Measurements from ENCODE around the gene TTC39A.

Gene TTC39A

GRCh38 chr1:51296383-51297357 lies 33.7 kb downstream of the TTC39A start:
- peak; percentile 28 to 66 (median 55) for DNase-seq

GRCh38 chr1:51295926-51296325 lies 34.4 kb downstream of the TTC39A start:
- DNase-seq: no peak

GRCh38 chr1:51294566-51295184 lies 35.7 kb downstream of the TTC39A start:
- no peak for DNase-seq

- no peak for DNase-seq
These were observed 36.4 kb downstream of the TTC39A start for GRCh38 chr1:51293898-51294515.

- DNase-seq: no peak
These were observed 39.9 kb downstream of the TTC39A start for GRCh38 chr1:51290489-51290847.

GRCh38 chr1:51289676-51290488 lies 40.5 kb downstream of the TTC39A start:
- DNase-seq: no peak

GRCh38 chr1:51288578-51288977 lies 41.8 kb downstream of the TTC39A start:
- no peak for DNase-seq

- no peak for DNase-seq
These were observed 42.4 kb downstream of the TTC39A start for GRCh38 chr1:51287966-51288365.

GRCh38 chr1:51285055-51285454 lies 45.3 kb downstream of the TTC39A start:
- DNase-seq: no peak

- DNase-seq: no peak
These were observed 45.8 kb downstream of the TTC39A start for GRCh38 chr1:51284487-51284954.

- DNase-seq: no peak
These were observed 46.4 kb downstream of the TTC39A start for GRCh38 chr1:51283979-51284378.

GRCh38 chr1:51282605-51283004 lies 47.8 kb downstream of the TTC39A start:
- no peak for DNase-seq

- no peak for DNase-seq
These were observed 48.6 kb downstream of the TTC39A start for GRCh38 chr1:51281807-51282206.

- no peak for DNase-seq
These were observed 49.9 kb downstream of the TTC39A start for GRCh38 chr1:51280321-51280978.

- no peak for DNase-seq
These were observed 54.1 kb downstream of the TTC39A start for GRCh38 chr1:51276286-51276685.

GRCh38 chr1:51274676-51275075 lies 55.7 kb downstream of the TTC39A start:
- no peak for DNase-seq

GRCh38 chr1:51272916-51273315 lies 57.4 kb downstream of the TTC39A start:
- no peak for DNase-seq

- no peak for DNase-seq
These were observed 59.6 kb downstream of the TTC39A start for GRCh38 chr1:51270751-51271150.

- DNase-seq: no peak
These were observed 61.7 kb downstream of the TTC39A start for GRCh38 chr1:51268634-51269033.

- no peak for DNase-seq
These were observed 63.6 kb downstream of the TTC39A start for GRCh38 chr1:51266791-51267190.

- no peak for DNase-seq
These were observed 64.2 kb downstream of the TTC39A start for GRCh38 chr1:51266181-51266580.

- DNase-seq: no peak
These were observed 64.7 kb downstream of the TTC39A start for GRCh38 chr1:51265618-51266017.
